Measurements from ENCODE around the gene TMEM114. TPM values are rescaled to one million over a fixed set of nuclear protein-coding genes. Genes with fewer than 3 reads are reported as not detected.

The TMEM114 gene
- polyA plus RNA-seq, 1 donor (not counting 4 experiments of a cell fraction or from before 2014, with no cell fraction given), result not detected

- Histone ChIP-seq H3K9me1 (ENCODE audit: control insufficient read depth, extremely low read depth, insufficient read depth, low read length) (no peaks in the 10 kb centered on the region), H3K4me2 (ENCODE audit: control insufficient read depth, extremely low read depth, insufficient read depth, low read depth, low read length) (no peak overlapping the region), H3K4me3 (ENCODE audit: control insufficient read depth in 2 of 3, extremely low read depth in 1 of 3, insufficient read depth in 2 of 3, low read depth in 1 of 3, low read length in 3 of 3) (no peak overlapping the region), H2AFZ (ENCODE audit: control insufficient read depth, low read length) (no peak overlapping the region), H3K4me1 (ENCODE audit: control insufficient read depth, extremely low read depth, insufficient read depth, low read length) (no peaks in the 10 kb centered on the region), H3K27me3 (ENCODE audit: control insufficient read depth, extremely low read depth, insufficient read depth, low read length) (peaks cover 41% of the 10 kb centered on the region), H4K20me1 (ENCODE audit: control insufficient read depth, extremely low read depth, insufficient read depth, low read length) (no peaks in the 10 kb centered on the region), H3K27ac (ENCODE audit: control insufficient read depth, insufficient read depth, low read length) (no peak overlapping the region), H3K9me3 (ENCODE audit: control insufficient read depth, low read depth, low read length) (peaks cover 3% of the 10 kb centered on the region), H3K9ac (ENCODE audit: control insufficient read depth, extremely low read depth, insufficient read depth, low read length) (no peak overlapping the region), H3K79me2 (ENCODE audit: control insufficient read depth, insufficient read depth, low read length) (no peaks in the 10 kb centered on the region), H3K36me3 (ENCODE audit: control insufficient read depth in 2 of 2, extremely low read depth in 1 of 2, insufficient read depth in 2 of 2, low read length in 2 of 2) (no peaks in the 10 kb centered on the region)
- DNase-seq (ENCODE audit: low read depth, low spot score) (no peak), FAIRE-seq (no peak)
- dilution Hi-C loops (cut with MboI; ENCODE audit: extremely low pct_ligation_motif_present, low sequenced_read_pairs), result no loop called here
- TF ChIP-seq, protein P1, sequence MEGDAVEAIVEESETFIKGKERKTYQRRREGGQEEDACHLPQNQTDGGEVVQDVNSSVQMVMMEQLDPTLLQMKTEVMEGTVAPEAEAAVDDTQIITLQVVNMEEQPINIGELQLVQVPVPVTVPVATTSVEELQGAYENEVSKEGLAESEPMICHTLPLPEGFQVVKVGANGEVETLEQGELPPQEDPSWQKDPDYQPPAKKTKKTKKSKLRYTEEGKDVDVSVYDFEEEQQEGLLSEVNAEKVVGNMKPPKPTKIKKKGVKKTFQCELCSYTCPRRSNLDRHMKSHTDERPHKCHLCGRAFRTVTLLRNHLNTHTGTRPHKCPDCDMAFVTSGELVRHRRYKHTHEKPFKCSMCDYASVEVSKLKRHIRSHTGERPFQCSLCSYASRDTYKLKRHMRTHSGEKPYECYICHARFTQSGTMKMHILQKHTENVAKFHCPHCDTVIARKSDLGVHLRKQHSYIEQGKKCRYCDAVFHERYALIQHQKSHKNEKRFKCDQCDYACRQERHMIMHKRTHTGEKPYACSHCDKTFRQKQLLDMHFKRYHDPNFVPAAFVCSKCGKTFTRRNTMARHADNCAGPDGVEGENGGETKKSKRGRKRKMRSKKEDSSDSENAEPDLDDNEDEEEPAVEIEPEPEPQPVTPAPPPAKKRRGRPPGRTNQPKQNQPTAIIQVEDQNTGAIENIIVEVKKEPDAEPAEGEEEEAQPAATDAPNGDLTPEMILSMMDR (optimal IDR thresholded peaks at IDR 0.05 in 1 of 3, IDR thresholded peaks at IDR 0.05 in 1 of 3, conservative IDR thresholded peaks at IDR 0.05 in 1 of 3; ENCODE audit: extremely low read depth in 1 of 3, insufficient read depth in 2 of 3, low read length in 3 of 3), result no peak
- TF ChIP-seq EZH2 (IDR thresholded peaks at IDR 0.05; ENCODE audit: low read length), result no peak
Measured at GRCh38 chr16:8587065-8587464, 3.2 kb downstream of the TMEM114 start.

DNA sequence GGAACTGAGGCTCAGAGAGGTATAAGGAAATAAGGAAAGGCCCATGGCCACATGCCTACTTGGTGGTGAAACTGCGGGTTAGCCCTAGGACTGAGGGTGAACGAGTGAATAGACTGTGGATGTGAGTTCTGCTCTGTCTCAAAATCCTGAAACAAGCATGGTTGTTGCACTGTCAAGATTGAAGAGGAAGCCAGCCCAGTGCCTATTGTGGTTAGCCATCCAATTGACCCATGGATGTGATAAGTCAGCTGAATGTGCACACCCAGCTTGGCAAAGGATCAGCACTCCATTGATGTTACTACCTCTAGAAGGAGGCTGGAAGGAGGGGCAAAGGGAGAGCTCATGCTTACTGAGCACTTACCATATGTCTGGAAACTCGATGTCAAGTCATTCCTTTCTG, 4.5 kb downstream of the TMEM114 start:
- FAIRE-seq (no peak), DNase-seq (ENCODE audit: low read depth, low spot score) (no peak)
- Histone ChIP-seq H3K9ac (ENCODE audit: control insufficient read depth, extremely low read depth, insufficient read depth, low read length) (no peak overlapping the region), H3K4me2 (ENCODE audit: control insufficient read depth, extremely low read depth, insufficient read depth, low read depth, low read length) (no peak overlapping the region), H3K27me3 (ENCODE audit: control insufficient read depth, extremely low read depth, insufficient read depth, low read length) (peaks cover 39% of the 10 kb centered on the region), H3K79me2 (ENCODE audit: control insufficient read depth, insufficient read depth, low read length) (no peaks in the 10 kb centered on the region), H3K27ac (ENCODE audit: control insufficient read depth, insufficient read depth, low read length) (no peak overlapping the region), H3K9me3 (ENCODE audit: control insufficient read depth, low read depth, low read length) (peaks cover 1% of the 10 kb centered on the region), H2AFZ (ENCODE audit: control insufficient read depth, low read length) (no peak overlapping the region), H4K20me1 (ENCODE audit: control insufficient read depth, extremely low read depth, insufficient read depth, low read length) (no peaks in the 10 kb centered on the region), H3K4me3 (ENCODE audit: control insufficient read depth in 2 of 3, extremely low read depth in 1 of 3, insufficient read depth in 2 of 3, low read depth in 1 of 3, low read length in 3 of 3) (no peak overlapping the region), H3K4me1 (ENCODE audit: control insufficient read depth, extremely low read depth, insufficient read depth, low read length) (no peaks in the 10 kb centered on the region), H3K9me1 (ENCODE audit: control insufficient read depth, extremely low read depth, insufficient read depth, low read length) (no peaks in the 10 kb centered on the region), H3K36me3 (ENCODE audit: control insufficient read depth in 2 of 2, extremely low read depth in 1 of 2, insufficient read depth in 2 of 2, low read length in 2 of 2) (no peaks in the 10 kb centered on the region)
- TF ChIP-seq, protein P1 (optimal IDR thresholded peaks at IDR 0.05 in 1 of 3, IDR thresholded peaks at IDR 0.05 in 1 of 3, conservative IDR thresholded peaks at IDR 0.05 in 1 of 3; ENCODE audit: extremely low read depth in 1 of 3, insufficient read depth in 2 of 3, low read length in 3 of 3), result no peak
- no peak for TF ChIP-seq EZH2 (IDR thresholded peaks at IDR 0.05; ENCODE audit: low read length)
- dilution Hi-C loops (cut with MboI; ENCODE audit: extremely low pct_ligation_motif_present, low sequenced_read_pairs), result no loop called here

All from keratinocyte (primary cell).